Bronchus fibroblast of lung (primary cell): Measurements from ENCODE around the gene CCDC191. TPM values are rescaled to one million over a fixed set of nuclear protein-coding genes. Genes with fewer than 3 reads are reported as not detected.

Experiments
- total RNA-seq: library from RNA; depleted of rRNA; stranded (reverse); fragments of >200 nt; gene quantifications from 2 replicates; pipeline ENCODE4 v1.2.3, GENCODE V29; 2015

CCDC191 gene
- 0.59 and 1.0 TPM in 2 replicates for total RNA-seq

GRCh38 chr3:114056130-114057010 is at the start of gene CCDC191, which contains the start of gene QTRT2:
Gene CCDC191 (minus strand): TSS chr3:114056526. CDS start chr3:114056466, 60 bp downstream.
Gene QTRT2 (plus strand): TSS chr3:114056737. CDS start chr3:114065258, 8,521 bp downstream.

GRCh38 chr3:113947372-113948014 is 108.8 kb downstream of the CCDC191 start, which contains the start of gene ZDHHC23:
Gene ZDHHC23 (plus strand): TSS chr3:113948013. CDS start chr3:113948803, 790 bp downstream.

Other genes with a start within 250 kb of the CCDC191 start
- 4.6 and 5.0 TPM in 2 replicates for gene GRAMD1C, start 217.7 kb downstream of the CCDC191 start, total RNA-seq
- gene ZDHHC23, start 108.5 kb downstream of the CCDC191 start, total RNA-seq, result 0.17 and 0.30 TPM in 2 replicates
- gene QTRT2, start 211 bp upstream of the CCDC191 start, total RNA-seq, result 11.4 and 11.7 TPM in 2 replicates
- gene DRD3, start 122.5 kb upstream of the CCDC191 start, total RNA-seq, result not detected in 2 replicates
- gene ZNF80, start 181.1 kb upstream of the CCDC191 start, total RNA-seq, result not detected in 2 replicates
- not detected in 2 replicates for gene TIGIT, start 237.5 kb upstream of the CCDC191 start, total RNA-seq